Smooth muscle cell (in vitro differentiated cells): ENCODE data around the gene GABARAPL1. TPM values are rescaled to one million over a fixed set of nuclear protein-coding genes. Genes with fewer than 3 reads are reported as not detected.

Experiments
- DNase-seq: peaks from one replicate; lab custom pipeline; 2025; ENCODE audit not compliant: unreplicated experiment; lab: John Stamatoyannopoulos, UW
- H2AFZ ChIP-seq: fragments of 200-600 bp; sonication (generic); 2 replicates; pipeline ENCODE4 v1.6.0; 2016; ENCODE audit warnings: antibody characterized with exemption, low read depth, mild to moderate bottlenecking
- H3F3A ChIP-seq: fragments of 200-600 bp; sonication (generic); 2 replicates; pipeline ENCODE4 v1.6.0; 2017; ENCODE audit warnings: antibody characterized with exemption, low read depth
- H3K27ac ChIP-seq: fragments of 200-600 bp; sonication (generic); 2 replicates; pipeline ENCODE4 v1.5.1; 2016; ENCODE audit warnings: low read depth, mild to moderate bottlenecking
- H3K27me3 ChIP-seq: fragments of 200-600 bp; sonication (generic); 2 replicates; pipeline ENCODE4 v1.6.1; 2016; ENCODE audit warnings: low read depth, mild to moderate bottlenecking
- H3K36me3 ChIP-seq: fragments of 200-600 bp; sonication (generic); 2 replicates; pipeline ENCODE4 v1.5.1; 2016; ENCODE audit warnings: low read depth
- H3K4me1 ChIP-seq: fragments of 200-600 bp; sonication (generic); 2 replicates; pipeline ENCODE4 v1.5.1; 2016; ENCODE audit warnings: low read depth
- H3K4me2 ChIP-seq: fragments of 200-600 bp; sonication (generic); 2 replicates; pipeline ENCODE4 v1.6.0; 2016; ENCODE audit warnings: mild to moderate bottlenecking
- H3K4me3 ChIP-seq: fragments of 200-600 bp; sonication (generic); 2 replicates; pipeline ENCODE4 v1.5.1; 2016; ENCODE audit warnings: mild to moderate bottlenecking
- H3K79me2 ChIP-seq: fragments of 200-600 bp; sonication (generic); 2 replicates; pipeline ENCODE4 v1.6.0; 2016; ENCODE audit warnings: low read depth, mild to moderate bottlenecking
- H3K9ac ChIP-seq: fragments of 200-600 bp; sonication (generic); 2 replicates; pipeline ENCODE4 v1.6.0; 2016; ENCODE audit warnings: low read depth
- H3K9me3 ChIP-seq: fragments of 200-600 bp; sonication (generic); replicated peaks from 2 replicates; pipeline ENCODE4 v1.5.1; 2016; ENCODE audit warnings: low read depth
- H4K20me1 ChIP-seq: fragments of 200-600 bp; sonication (generic); 2 replicates; pipeline ENCODE4 v1.6.0; 2016; ENCODE audit warnings: low read depth
- CTCF ChIP-seq: fragments of 200-600 bp; sonication (generic); IDR thresholded peaks from 2 replicates; pipeline ENCODE4 v1.5.1; 2017; ENCODE audit warnings: borderline replicate concordance, mild to moderate bottlenecking, antibody characterized with exemption; ENCODE audit not compliant: insufficient read depth, poor library complexity, severe bottlenecking
- WGBS: methylation state at CpG from one replicate; pipeline ENCODE4 v1.1.7; 2016; ENCODE audit warnings: low lambda C conversion rate; 5-methylcytosine and 5-hydroxymethylcytosine counted together
- polyA plus RNA-seq: library from polyadenylated mRNA; unstranded; fragments of >200 nt; fragmentation: Nextera tagmentation; extraction: Ambion mirVana; gene quantifications from 2 replicates; pipeline ENCODE4 v1.2.1, GENCODE V29; 2016
- total RNA-seq: library from RNA; depleted of rRNA; stranded (reverse); fragments of >200 nt; gene quantifications from 2 replicates; pipeline ENCODE4 v1.2.3, GENCODE V29; 2014

GABARAPL1 gene
- total and polyA plus RNA-seq, 2 experiments from 2014 or later: 83.4 to 90.0 TPM

DNA sequence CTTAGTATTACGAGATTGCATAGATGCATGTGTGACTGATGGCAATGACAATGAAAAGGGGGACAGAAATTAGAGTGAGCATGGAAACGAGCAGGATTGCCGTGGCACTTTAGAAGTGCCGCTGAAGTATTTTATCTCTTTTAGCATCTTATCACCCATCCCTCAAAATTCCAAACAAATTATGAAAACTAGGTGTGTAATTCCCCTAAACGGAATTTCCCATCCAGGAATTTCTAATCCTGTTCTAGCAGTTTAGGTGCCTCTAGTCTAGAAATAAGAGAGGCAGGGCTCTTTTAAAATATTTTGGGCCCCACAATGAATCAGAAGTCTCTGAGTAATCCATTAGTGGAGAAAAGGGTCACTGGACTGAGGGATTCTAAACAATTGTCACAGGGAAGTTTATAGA lies 32.9 kb upstream of the GABARAPL1 start:
- Histone ChIP-seq H4K20me1 (no peaks in the 10 kb centered on the region), H3K27ac (peak overlapping the region; percentile 53), H3K9me3 (no peaks in the 10 kb centered on the region), H3K4me3 (no peak overlapping the region), H3K4me1 (peaks cover 15% of the 10 kb centered on the region), H2AFZ (peak overlapping the region; percentile 52), H3K79me2 (no peaks in the 10 kb centered on the region), H3K27me3 (no peaks in the 10 kb centered on the region), H3K4me2 (peak overlapping the region; percentile 46), H3K36me3 (no peaks in the 10 kb centered on the region), H3K9ac (no peak overlapping the region), H3F3A (peaks cover 9% of the 10 kb centered on the region)
- no peak for TF ChIP-seq CTCF
- DNase-seq: no peak
- 34% methylated on average over 5 of the region's 5 CpGs for WGBS

DNA sequence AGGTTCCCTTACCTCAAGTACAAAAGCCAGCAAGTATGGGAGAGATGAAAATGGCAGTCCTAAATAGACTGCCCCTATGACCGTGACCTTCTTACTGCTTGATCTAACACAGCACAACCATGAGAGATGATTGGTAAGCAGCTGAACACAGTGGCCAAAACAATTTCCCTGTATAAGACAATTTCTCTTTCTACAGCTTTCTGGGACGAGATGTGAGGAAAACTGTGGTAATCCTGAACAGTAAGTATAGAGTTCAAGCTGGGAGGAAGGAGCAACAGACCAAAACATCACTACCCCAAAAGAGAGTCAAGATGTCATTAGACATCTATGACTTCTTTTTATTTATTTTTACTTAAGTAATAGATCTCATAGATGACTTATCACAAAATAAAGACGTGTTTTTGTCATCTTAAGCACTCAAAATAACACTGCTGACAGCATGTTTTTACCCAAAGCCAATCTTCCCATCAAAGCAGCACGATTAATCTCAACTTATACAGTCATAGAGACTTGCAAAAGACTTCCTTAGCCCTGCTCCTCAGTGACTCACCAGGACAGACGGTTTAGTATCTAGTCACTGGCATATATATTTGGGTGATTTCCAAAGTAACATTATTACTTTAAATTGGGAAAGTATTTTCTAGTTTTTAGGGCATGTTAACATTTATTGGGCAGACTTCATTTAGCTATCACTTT lies 30.2 kb upstream of the GABARAPL1 start:
- no peaks in the 10 kb centered on the region for H4K20me1 ChIP-seq
- H3K9me3 ChIP-seq: no peaks in the 10 kb centered on the region
- H3F3A ChIP-seq: peaks cover 9% of the 10 kb centered on the region
- WGBS: 23% methylated on average over 5 of the region's 5 CpGs
- TF ChIP-seq CTCF: no peak
- H3K4me1 ChIP-seq: peaks cover 15% of the 10 kb centered on the region
- no peak overlapping the region for H3K4me3 ChIP-seq
- no peaks in the 10 kb centered on the region for H3K79me2 ChIP-seq
- DNase-seq: no peak
- H3K27me3 ChIP-seq: no peaks in the 10 kb centered on the region
- peak overlapping the region; percentile 42 for H3K4me2 ChIP-seq
- peak overlapping the region; percentile 32 for H2AFZ ChIP-seq
- peak overlapping the region; percentile 36 for H3K9ac ChIP-seq
- peak overlapping the region; percentile 81 for H3K27ac ChIP-seq
- no peaks in the 10 kb centered on the region for H3K36me3 ChIP-seq

DNA sequence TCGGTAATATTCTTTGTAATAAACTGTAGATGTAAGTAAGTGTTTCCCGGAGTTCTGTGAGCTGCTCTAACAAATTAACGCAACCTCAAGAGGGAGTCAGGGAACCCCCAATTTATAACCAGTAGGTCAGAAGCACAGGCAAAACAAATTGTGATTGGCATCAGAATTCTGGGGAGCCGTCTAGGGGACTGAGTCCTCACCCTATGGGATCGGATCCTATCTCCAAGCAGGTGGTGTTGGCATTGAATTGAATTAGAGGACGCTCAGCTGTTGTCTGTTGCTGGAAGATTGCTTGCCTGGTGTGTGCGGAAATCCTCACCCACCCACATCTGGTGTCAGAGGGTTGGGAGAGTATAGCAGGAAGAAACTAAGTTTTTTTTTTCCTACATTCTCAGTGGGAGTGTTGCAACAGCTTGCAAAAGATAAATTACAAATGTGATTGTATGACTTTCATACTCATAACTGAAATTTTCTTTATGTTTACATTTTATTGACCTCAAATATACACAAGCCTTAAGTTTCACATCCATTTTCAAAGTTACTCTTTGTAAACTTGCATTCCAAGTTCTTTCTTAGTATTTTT lies 28.3 kb upstream of the GABARAPL1 start:
- Histone ChIP-seq H3F3A (peaks cover 8% of the 10 kb centered on the region), H3K4me2 (peak overlapping the region; percentile 56), H3K27me3 (no peaks in the 10 kb centered on the region), H3K79me2 (no peaks in the 10 kb centered on the region), H4K20me1 (no peaks in the 10 kb centered on the region), H3K36me3 (no peaks in the 10 kb centered on the region), H3K9ac (no peak overlapping the region), H3K27ac (peak overlapping the region; percentile 67), H2AFZ (no peak overlapping the region), H3K4me3 (no peak overlapping the region), H3K4me1 (peaks cover 14% of the 10 kb centered on the region), H3K9me3 (no peaks in the 10 kb centered on the region)
- TF ChIP-seq CTCF: no peak
- no peak for DNase-seq
- WGBS: 69% methylated on average over 7 of the region's 7 CpGs
